Measurements from ENCODE around the gene TRPM5.

The TRPM5 gene

DNA sequence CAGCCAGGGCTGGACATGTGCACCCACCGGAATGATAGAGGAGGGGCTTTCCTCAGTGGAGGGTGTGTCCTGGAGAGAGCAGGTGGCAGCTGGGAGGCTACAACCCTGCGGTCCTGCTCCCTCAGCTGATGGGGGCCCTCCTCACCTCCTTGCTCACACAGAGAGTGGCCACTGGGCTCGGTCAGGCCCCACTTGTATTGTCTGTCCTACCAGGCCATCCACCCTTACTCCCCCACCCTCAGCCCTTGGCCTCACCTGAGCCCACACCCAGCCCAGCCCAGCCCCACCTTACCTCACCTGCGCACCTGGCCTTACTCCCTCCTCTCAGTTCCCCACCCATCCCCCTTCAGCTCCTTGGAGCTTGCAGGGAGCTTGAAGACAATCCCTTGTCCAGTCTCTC lies 3.1 kb downstream of the TRPM5 start:
- no peak overlapping the region for H3K4me3 ChIP-seq (ENCODE audit: low read depth, low read length)
- DNase-seq (ENCODE audit: low read depth) = no peak
- TF ChIP-seq, protein P1, sequence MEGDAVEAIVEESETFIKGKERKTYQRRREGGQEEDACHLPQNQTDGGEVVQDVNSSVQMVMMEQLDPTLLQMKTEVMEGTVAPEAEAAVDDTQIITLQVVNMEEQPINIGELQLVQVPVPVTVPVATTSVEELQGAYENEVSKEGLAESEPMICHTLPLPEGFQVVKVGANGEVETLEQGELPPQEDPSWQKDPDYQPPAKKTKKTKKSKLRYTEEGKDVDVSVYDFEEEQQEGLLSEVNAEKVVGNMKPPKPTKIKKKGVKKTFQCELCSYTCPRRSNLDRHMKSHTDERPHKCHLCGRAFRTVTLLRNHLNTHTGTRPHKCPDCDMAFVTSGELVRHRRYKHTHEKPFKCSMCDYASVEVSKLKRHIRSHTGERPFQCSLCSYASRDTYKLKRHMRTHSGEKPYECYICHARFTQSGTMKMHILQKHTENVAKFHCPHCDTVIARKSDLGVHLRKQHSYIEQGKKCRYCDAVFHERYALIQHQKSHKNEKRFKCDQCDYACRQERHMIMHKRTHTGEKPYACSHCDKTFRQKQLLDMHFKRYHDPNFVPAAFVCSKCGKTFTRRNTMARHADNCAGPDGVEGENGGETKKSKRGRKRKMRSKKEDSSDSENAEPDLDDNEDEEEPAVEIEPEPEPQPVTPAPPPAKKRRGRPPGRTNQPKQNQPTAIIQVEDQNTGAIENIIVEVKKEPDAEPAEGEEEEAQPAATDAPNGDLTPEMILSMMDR (IDR thresholded peaks at IDR 0.05; ENCODE audit: insufficient read depth, low read depth, low read length, missing control alignments) = no peak

DNA sequence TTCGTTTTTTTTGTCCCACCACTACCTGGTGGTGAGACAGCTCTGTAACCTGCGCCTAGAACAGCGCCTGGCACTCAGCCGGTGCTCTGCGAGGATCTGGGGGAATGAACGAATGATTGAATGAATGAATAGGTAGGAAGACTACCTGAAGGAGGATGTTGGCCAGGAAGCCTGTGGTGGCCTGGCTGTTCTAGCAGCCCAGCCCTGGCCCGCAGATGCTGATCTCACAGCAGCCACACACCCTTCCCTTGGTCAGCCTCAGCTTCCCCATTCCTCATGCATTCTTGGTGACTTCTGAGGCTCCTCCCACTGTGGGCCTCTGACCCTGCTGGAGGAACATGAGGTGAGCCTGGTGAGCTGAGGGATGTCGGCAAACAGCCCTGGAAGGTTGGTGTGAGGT lies 3.7 kb downstream of the TRPM5 start:
- DNase-seq (ENCODE audit: low read depth) = no peak
- no peak overlapping the region for H3K4me3 ChIP-seq (ENCODE audit: low read depth, low read length)
- TF ChIP-seq, protein P1 (IDR thresholded peaks at IDR 0.05; ENCODE audit: insufficient read depth, low read depth, low read length, missing control alignments) = no peak

DNA sequence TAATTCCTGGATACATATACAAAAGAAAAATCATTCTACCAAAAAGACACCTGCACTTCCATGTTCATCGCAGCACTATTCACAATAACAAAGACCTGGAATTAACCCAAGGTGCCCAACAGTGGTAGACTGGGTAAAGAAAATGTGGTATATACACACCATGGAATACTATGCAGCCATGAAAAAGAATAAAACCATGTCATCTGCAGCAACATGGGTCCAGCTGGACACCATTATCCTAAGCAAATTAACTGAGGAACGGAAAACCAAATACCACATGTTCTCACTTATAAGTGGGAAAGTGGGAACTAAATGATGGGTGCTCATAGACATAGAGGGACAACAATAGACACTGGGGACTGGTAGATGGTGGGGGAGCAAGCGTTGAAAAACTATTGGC lies 4.5 kb downstream of the TRPM5 start:
- TF ChIP-seq, protein P1 (IDR thresholded peaks at IDR 0.05; ENCODE audit: insufficient read depth, low read depth, low read length, missing control alignments) = no peak
- no peak for DNase-seq (ENCODE audit: low read depth)

DNA sequence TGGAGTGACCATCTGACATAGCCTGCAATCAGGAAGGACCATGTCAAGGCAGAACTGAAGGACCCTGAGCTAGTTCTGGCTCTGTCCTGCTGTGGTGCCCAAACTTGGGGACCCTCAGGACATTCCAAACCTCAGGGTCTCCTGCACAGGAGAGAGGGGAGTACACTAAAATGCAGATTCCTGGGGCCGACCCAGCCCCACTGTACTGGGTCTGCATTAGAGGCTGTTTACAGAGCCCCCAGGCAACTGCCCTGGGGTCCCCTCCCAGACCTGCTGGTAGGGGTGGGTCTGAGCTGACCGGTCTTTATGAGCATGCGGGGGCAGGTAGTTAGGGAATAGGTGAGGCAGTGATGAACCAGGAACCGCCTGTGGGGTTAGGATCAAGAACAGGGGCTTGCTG lies 6.8 kb downstream of the TRPM5 start:
- DNase-seq (ENCODE audit: low read depth) = no peak
- H3K4me3 ChIP-seq (ENCODE audit: low read depth, low read length) = no peak overlapping the region
- TF ChIP-seq, protein P1 (IDR thresholded peaks at IDR 0.05; ENCODE audit: insufficient read depth, low read depth, low read length, missing control alignments) = no peak

More for the DNA sequence above, 4.5 kb downstream of the TRPM5 start:
- H3K4me3 ChIP-seq (ENCODE audit: low read depth, low read length) = no peak overlapping the region

DNA sequence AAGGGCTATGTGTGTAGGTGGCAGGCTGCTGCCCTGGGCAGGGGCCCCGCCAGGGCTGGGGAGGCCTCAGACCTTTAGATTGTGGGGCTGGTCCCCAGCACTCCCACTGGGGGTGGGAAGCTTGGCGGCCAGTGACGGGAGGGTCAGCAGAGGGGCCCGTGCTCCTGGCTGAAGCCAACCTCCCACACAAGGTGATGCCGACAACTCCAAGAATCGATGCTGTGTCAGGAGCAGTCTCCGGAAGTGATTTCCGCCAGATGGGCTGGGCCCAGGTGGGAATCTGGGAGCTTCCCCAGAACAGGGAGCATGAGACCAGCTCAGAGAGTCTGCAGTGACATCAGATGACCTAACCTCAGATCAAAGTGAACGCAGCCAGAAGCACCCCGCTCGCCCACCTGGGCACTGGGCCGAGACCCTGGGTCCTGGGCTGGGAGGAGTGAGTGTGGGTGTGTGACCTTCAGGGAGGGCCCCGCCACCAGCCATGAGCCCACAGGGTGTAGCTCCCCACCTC lies 7.7 kb downstream of the TRPM5 start:
- no peak overlapping the region for H3K4me3 ChIP-seq (ENCODE audit: low read depth, low read length)
- DNase-seq (ENCODE audit: low read depth) = no peak
- TF ChIP-seq, protein P1 (IDR thresholded peaks at IDR 0.05; ENCODE audit: insufficient read depth, low read depth, low read length, missing control alignments) = no peak

DNA sequence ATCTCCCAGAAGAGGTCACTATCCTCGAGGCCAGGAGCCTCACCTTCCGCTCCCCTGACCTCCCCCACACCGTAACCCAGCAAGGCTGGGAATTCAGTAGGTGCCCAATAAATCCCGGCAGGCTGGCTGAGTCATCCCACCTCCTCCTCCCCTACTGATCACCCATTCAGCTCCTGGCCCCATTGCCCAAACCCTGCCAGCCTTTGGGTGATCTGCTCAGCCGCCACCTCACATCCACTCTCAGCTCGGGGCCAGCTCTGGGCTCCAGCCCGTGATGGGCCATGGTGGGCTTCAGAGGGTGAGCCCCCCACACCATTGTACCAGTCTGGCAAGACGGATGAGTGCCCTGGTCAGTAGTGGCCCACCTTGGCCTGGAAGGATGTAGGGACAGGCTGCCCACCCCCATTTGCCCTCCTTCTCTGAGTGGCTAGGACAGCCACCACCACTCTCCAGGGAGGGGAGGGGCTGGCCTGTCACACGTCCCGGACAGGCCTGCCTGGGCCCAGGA lies 8.2 kb downstream of the TRPM5 start:
- no peak for DNase-seq (ENCODE audit: low read depth)
- no peak overlapping the region for H3K4me3 ChIP-seq (ENCODE audit: low read depth, low read length)
- TF ChIP-seq, protein P1 (IDR thresholded peaks at IDR 0.05; ENCODE audit: insufficient read depth, low read depth, low read length, missing control alignments) = no peak
